Loucy (cell line): ENCODE data around the gene UBE2G2.

Source experiments
- H2AFZ ChIP-seq: fragments of 200-600 bp; sonication (generic); 2 replicates; pipeline ENCODE4 v1.6.0; 2016; ENCODE audit warnings: antibody characterized with exemption, mild to moderate bottlenecking, low read length, moderate library complexity
- H3F3A ChIP-seq: fragments of 200-600 bp; 2 replicates; pipeline ENCODE4 v1.6.0; 2016; ENCODE audit warnings: antibody characterized with exemption, low read depth, mild to moderate bottlenecking
- H3K27me3 ChIP-seq: fragments of 200-600 bp; sonication (generic); 2 replicates; pipeline ENCODE4 v1.6.1; 2014; ENCODE audit warnings: low read length, mild to moderate bottlenecking; ENCODE audit not compliant: insufficient read depth, poor library complexity, severe bottlenecking
- H3K36me3 ChIP-seq: fragments of 200-600 bp; sonication (generic); 2 replicates; pipeline ENCODE4 v1.6.1; 2016; ENCODE audit warnings: low read length; ENCODE audit not compliant: insufficient read depth
- H3K4me1 ChIP-seq: fragments of 200-600 bp; sonication (generic); 2 replicates; pipeline ENCODE4 v1.5.1; 2014; ENCODE audit warnings: low read length, mild to moderate bottlenecking; ENCODE audit not compliant: insufficient read depth, poor library complexity, severe bottlenecking
- H3K4me2 ChIP-seq: fragments of 200-600 bp; sonication (generic); 2 replicates; pipeline ENCODE4 v1.6.0; 2014; ENCODE audit warnings: antibody characterized with exemption, low read length, low read depth, mild to moderate bottlenecking; ENCODE audit not compliant: poor library complexity, severe bottlenecking
- H3K4me3 ChIP-seq: fragments of 200-600 bp; sonication (generic); 2 replicates; pipeline ENCODE4 v1.5.1; 2014; ENCODE audit warnings: low read length, mild to moderate bottlenecking, mixed read lengths; ENCODE audit not compliant: poor library complexity, severe bottlenecking
- H3K79me2 ChIP-seq: fragments of 200-600 bp; sonication (generic); 2 replicates; pipeline ENCODE4 v1.6.1; 2014; ENCODE audit warnings: low read length; ENCODE audit not compliant: insufficient read depth
- H3K9ac ChIP-seq: fragments of 200-600 bp; sonication (generic); 2 replicates; pipeline ENCODE4 v1.6.0; 2014; ENCODE audit warnings: mild to moderate bottlenecking, low read depth, low read length, moderate library complexity; ENCODE audit not compliant: poor library complexity, severe bottlenecking
- H3K9me2 ChIP-seq: fragments of 200-600 bp; sonication (generic); replicated peaks from 2 replicates; pipeline ENCODE4 v1.6.1; 2016; ENCODE audit warnings: low read depth, low read length, mixed read lengths
- H3K9me3 ChIP-seq: fragments of 200-600 bp; sonication (generic); 2 replicates; pipeline ENCODE4 v1.6.1; 2014; ENCODE audit warnings: mild to moderate bottlenecking, antibody characterized with exemption, low read length, low read depth; ENCODE audit not compliant: insufficient read depth
- H4K20me1 ChIP-seq: fragments of 200-600 bp; sonication (generic); 2 replicates; pipeline ENCODE4 v1.6.0; 2014; ENCODE audit warnings: antibody characterized with exemption, low read length, mild to moderate bottlenecking; ENCODE audit not compliant: insufficient read depth, poor library complexity, severe bottlenecking
- CTCF ChIP-seq: fragments of 200-600 bp; sonication (generic); conservative IDR thresholded peaks from 2 replicates; pipeline ENCODE4 v1.5.1; 2014; ENCODE audit warnings: mild to moderate bottlenecking, antibody characterized with exemption, low read length
- EZH2phosphoT487 ChIP-seq: fragments of 200-600 bp; IDR thresholded peaks from 2 replicates; pipeline ENCODE4 v1.6.1; 2018; ENCODE audit warnings: antibody characterized with exemption, mild to moderate bottlenecking, moderate library complexity, borderline replicate concordance

UBE2G2 gene

DNA sequence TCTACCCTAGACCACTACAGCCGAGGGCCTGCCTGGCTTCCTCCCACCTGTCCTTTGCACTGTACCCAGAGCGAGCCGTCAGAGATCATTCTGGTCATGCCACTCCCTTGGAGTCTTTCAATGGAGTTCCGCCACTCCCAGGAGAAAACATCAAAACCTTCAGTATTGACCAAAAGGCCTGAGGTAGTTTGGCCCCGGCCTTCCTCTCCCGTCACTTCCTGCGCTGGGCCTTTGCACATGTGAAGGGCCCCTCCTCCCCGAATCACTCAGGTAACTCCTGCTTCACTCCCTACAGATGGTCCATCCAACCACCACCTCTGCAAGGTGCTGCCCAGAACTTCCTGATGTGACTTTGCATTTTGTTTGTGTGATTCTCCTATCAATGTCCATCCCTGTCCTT lies 26.6 kb downstream of the UBE2G2 start:
- H3K4me1 ChIP-seq, result no peaks in the 10 kb centered on the region
- no peak overlapping the region for H3K4me3 ChIP-seq
- H3K79me2 ChIP-seq, result peaks cover 8% of the 10 kb centered on the region
- TF ChIP-seq CTCF, result no peak
- TF ChIP-seq EZH2phosphoT487, result no peak
- peaks cover 70% of the 10 kb centered on the region; the same call in 1 of the 2 replicates for H3K36me3 ChIP-seq
- H3K4me2 ChIP-seq, result no peak overlapping the region
- no peaks in the 10 kb centered on the region for H3K9me3 ChIP-seq
- no peak overlapping the region for H3K9ac ChIP-seq
- no peaks in the 10 kb centered on the region for H3K27me3 ChIP-seq
- H4K20me1 ChIP-seq, result no peaks in the 10 kb centered on the region
- no peaks in the 10 kb centered on the region for H3K9me2 ChIP-seq
- H3F3A ChIP-seq, result no peaks in the 10 kb centered on the region
- H2AFZ ChIP-seq, result no peak overlapping the region

- no peak overlapping the region for H3K9ac ChIP-seq
- no peak overlapping the region for H3K4me3 ChIP-seq
- H3K36me3 ChIP-seq, result peaks cover 75% of the 10 kb centered on the region; the same call in 1 of the 2 replicates
- no peaks in the 10 kb centered on the region for H3K9me3 ChIP-seq
- H3K79me2 ChIP-seq, result peaks cover 6% of the 10 kb centered on the region
- no peak overlapping the region for H2AFZ ChIP-seq
- H3K27me3 ChIP-seq, result no peaks in the 10 kb centered on the region
- H3K4me2 ChIP-seq, result no peak overlapping the region
- H3K4me1 ChIP-seq, result no peaks in the 10 kb centered on the region
- H3K9me2 ChIP-seq, result no peaks in the 10 kb centered on the region
- no peak for TF ChIP-seq CTCF
- TF ChIP-seq EZH2phosphoT487, result no peak
- no peaks in the 10 kb centered on the region for H4K20me1 ChIP-seq
- H3F3A ChIP-seq, result no peaks in the 10 kb centered on the region
These were observed 28.2 kb downstream of the UBE2G2 start for GRCh38 chr21:44773291-44773932.

- Histone ChIP-seq H3K27me3 (no peaks in the 10 kb centered on the region), H3K9me3 (no peaks in the 10 kb centered on the region), H3K4me1 (no peaks in the 10 kb centered on the region), H3F3A (no peaks in the 10 kb centered on the region), H4K20me1 (no peaks in the 10 kb centered on the region), H3K36me3 (peaks cover 71% of the 10 kb centered on the region; the same call in 1 of the 2 replicates), H3K4me3 (no peak overlapping the region), H3K9me2 (no peaks in the 10 kb centered on the region), H2AFZ (no peak overlapping the region), H3K79me2 (no peaks in the 10 kb centered on the region), H3K9ac (no peak overlapping the region), H3K4me2 (no peak overlapping the region)
- no peak for TF ChIP-seq EZH2phosphoT487
These were observed 29.6 kb downstream of the UBE2G2 start for GRCh38 chr21:44771896-44772525.
